ACC112 (cell line): Measurements from ENCODE around the gene IQCF2.

Experiments used
- H2AFZ ChIP-seq: fragments of 200-600 bp; sonication (generic); one replicate; pipeline ENCODE4 v1.6.0; 2017; ENCODE audit warnings: antibody characterized with exemption, low read length; ENCODE audit not compliant: unreplicated experiment
- H3K27ac ChIP-seq: fragments of 200-600 bp; sonication (generic); 2 replicates; pipeline ENCODE4 v1.5.1; 2014; ENCODE audit warnings: low read depth, mild to moderate bottlenecking, antibody characterized with exemption, low read length, moderate library complexity
- H3K27me3 ChIP-seq: fragments of 200-600 bp; sonication (generic); 2 replicates; pipeline ENCODE4 v1.6.1; 2014; ENCODE audit warnings: mild to moderate bottlenecking, antibody characterized with exemption, low read length, moderate library complexity, mixed read lengths; ENCODE audit not compliant: insufficient read depth
- H3K36me3 ChIP-seq: fragments of 200-600 bp; sonication (generic); 2 replicates; pipeline ENCODE4 v1.6.1; 2016; ENCODE audit warnings: mild to moderate bottlenecking, antibody characterized with exemption, low read length, moderate library complexity, mixed read lengths; ENCODE audit not compliant: insufficient read depth
- H3K4me1 ChIP-seq: fragments of 200-600 bp; sonication (generic); one replicate; pipeline ENCODE4 v1.6.1; 2016; ENCODE audit warnings: low read length, mixed read lengths; ENCODE audit not compliant: insufficient read depth, unreplicated experiment, control insufficient read depth
- H3K4me3 ChIP-seq: fragments of 200-600 bp; sonication (generic); 2 replicates; pipeline ENCODE4 v1.5.1; 2014; ENCODE audit warnings: mild to moderate bottlenecking, low read depth, low read length
- H3K79me2 ChIP-seq: fragments of 200-600 bp; sonication (generic); one replicate; pipeline ENCODE4 v1.6.0; 2016; ENCODE audit warnings: low read length; ENCODE audit not compliant: control insufficient read depth, unreplicated experiment, insufficient read depth

Gene IQCF2

DNA sequence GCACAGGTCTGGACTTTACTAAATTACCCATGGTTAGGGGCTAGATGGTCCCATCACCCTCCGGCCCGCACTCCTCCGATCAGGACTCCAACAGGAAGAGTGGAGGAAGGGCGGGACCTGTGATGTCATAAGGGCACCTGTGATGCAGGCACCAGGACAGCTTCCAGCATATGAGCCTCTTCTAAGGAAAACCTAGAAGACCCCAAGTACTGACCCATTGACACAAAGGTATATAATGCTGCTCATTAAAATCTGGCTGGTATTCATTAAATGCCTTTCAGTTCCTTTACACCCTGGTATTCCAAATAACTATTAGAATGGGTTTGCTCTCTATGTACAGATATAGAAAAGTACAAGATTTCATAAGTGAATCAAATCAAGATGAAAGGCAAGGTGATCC is 14.1 kb downstream of the IQCF2 start, which contains the start of gene IQCF5:
Gene IQCF5 (minus strand): TSS at position 101 of the 400 bp plus-strand sequence. CDS start 70 bp downstream, at position 31.
- H3K4me3 ChIP-seq = no peak within 1 kb of the TSS
- no peaks in the 10 kb centered on the region for H3K36me3 ChIP-seq
- no peak within 1 kb of the TSS for H3K27ac ChIP-seq
- H3K79me2 ChIP-seq = no peaks in the 10 kb centered on the region
- no peak within 1 kb of the TSS for H2AFZ ChIP-seq
- H3K27me3 ChIP-seq = peaks cover 69% of the 10 kb centered on the region
- no peaks in the 10 kb centered on the region for H3K4me1 ChIP-seq

DNA sequence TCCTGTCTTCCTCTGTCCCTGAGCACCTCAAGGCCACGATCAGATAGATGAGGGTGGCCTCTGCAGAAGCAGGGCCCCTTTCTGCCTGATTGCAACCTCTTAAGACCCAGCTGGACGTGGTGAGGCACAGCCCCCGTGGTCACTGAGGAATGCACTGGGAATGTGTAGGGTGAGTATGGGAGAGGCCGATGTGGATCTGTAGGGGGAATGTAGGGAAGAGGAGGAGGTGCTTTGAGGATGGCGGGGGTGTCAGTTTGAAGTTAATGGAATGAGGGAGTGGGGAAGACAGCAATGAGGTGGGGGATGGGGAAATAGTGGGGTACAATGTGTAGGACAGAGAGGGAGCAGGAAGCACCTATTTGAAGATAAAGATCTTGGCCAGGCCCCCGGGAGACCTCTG is 14.8 kb downstream of the IQCF2 start:
- Histone ChIP-seq H3K27ac (no peak overlapping the region), H3K36me3 (no peaks in the 10 kb centered on the region), H3K4me1 (no peaks in the 10 kb centered on the region), H3K4me3 (no peak overlapping the region), H3K27me3 (peaks cover 72% of the 10 kb centered on the region), H3K79me2 (no peaks in the 10 kb centered on the region), H2AFZ (no peak overlapping the region)

DNA sequence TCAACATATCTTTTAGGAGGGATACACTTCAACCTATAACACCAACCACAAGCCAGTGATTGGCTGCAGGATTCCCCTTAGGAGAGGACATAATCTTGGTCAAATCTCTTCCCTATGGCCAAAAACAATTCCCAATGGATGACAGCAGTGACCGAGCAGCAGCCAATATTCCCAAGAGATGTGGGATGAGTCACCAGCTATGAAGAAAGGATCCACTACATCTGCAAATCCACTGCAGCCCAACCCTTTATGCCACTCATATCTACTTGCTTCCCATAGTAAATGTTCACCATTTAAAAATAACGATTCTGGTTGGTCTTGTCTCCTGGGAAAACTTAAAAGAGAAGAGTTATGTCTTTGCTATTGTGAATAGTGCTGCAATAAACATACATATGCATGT is 18.5 kb downstream of the IQCF2 start:
- Histone ChIP-seq H3K79me2 (no peaks in the 10 kb centered on the region), H3K27ac (no peak overlapping the region), H3K4me3 (no peak overlapping the region), H3K4me1 (no peaks in the 10 kb centered on the region), H3K27me3 (peaks cover 79% of the 10 kb centered on the region), H3K36me3 (no peaks in the 10 kb centered on the region), H2AFZ (no peak overlapping the region)

DNA sequence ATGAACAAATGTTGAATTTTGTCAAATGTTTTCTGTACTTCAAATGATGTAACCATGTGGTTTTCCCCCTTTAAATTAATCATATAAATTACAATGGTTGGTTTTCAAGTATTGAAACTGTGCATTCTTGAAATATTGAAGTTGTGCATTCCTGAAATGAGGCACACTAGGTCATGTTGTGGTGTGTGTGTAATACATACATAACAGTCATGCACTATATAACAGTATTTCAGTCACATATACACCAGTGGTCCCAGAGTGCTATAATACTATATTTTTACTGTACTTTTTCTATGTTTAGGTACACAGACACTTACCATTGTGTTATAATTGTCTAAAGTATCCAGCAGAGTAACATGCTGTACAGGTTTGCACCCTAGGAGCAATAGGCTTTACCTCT is 25.0 kb downstream of the IQCF2 start:
- no peak overlapping the region for H2AFZ ChIP-seq
- H3K4me1 ChIP-seq = no peaks in the 10 kb centered on the region
- no peaks in the 10 kb centered on the region for H3K79me2 ChIP-seq
- H3K27ac ChIP-seq = no peak overlapping the region
- peaks cover 74% of the 10 kb centered on the region for H3K27me3 ChIP-seq
- no peak overlapping the region for H3K4me3 ChIP-seq
- no peaks in the 10 kb centered on the region for H3K36me3 ChIP-seq

DNA sequence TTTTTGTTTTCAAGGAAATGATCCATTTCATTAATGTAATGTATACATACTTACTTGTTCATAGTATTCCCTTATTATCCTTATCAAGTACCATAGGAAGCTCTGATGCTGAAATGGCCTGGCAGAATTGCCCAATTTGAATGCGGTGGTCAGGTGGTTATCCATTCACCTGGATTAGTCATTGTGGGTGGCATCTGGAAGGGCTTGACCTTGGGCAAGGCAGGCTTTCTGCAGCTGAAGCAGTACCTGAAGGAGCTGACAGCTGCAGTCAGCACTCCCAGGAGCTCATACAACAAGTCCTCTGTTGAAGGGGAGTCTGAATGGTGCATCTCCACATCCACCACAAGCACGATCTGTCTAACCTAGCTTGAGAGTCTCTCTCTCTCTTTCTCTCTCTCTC is 26.2 kb downstream of the IQCF2 start:
- H3K27ac ChIP-seq = no peak overlapping the region
- no peaks in the 10 kb centered on the region for H3K79me2 ChIP-seq
- no peak overlapping the region for H3K4me3 ChIP-seq
- peaks cover 71% of the 10 kb centered on the region for H3K27me3 ChIP-seq
- no peaks in the 10 kb centered on the region for H3K36me3 ChIP-seq
- H2AFZ ChIP-seq = no peak overlapping the region
- no peaks in the 10 kb centered on the region for H3K4me1 ChIP-seq

DNA sequence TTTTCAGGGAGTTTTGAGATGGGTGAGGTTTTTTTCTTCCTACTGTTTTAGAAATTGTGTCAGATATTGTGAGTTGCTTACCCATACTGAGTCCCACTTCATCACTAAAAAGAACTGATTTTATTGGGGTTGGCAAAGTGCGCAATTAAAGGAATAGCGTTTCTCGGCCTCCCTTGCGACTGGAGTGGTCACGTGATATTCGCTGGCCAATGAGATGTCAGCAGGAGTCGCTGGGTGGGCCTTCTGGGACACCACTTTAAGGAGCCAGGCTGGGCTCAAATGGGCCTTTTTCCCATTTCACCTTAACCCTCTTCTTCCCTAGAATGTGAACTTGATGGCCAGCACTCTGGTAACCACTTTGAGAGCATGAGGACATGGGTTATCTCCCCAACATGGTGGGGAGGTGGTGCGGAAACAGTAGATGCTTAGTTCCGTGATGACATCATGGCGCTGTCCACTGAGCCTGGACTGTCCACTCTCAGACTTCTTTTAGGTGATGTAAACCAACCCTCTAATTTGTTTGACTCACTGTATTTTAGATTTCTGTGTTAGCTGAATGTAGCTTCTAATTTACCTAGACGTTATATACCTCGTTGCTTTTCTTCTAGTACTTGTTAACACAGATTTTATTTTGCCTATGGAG is 27.2 kb downstream of the IQCF2 start:
- Histone ChIP-seq H3K27me3 (peaks cover 68% of the 10 kb centered on the region), H2AFZ (no peak overlapping the region), H3K36me3 (no peaks in the 10 kb centered on the region), H3K79me2 (no peaks in the 10 kb centered on the region), H3K4me1 (no peaks in the 10 kb centered on the region), H3K4me3 (no peak overlapping the region), H3K27ac (no peak overlapping the region)

DNA sequence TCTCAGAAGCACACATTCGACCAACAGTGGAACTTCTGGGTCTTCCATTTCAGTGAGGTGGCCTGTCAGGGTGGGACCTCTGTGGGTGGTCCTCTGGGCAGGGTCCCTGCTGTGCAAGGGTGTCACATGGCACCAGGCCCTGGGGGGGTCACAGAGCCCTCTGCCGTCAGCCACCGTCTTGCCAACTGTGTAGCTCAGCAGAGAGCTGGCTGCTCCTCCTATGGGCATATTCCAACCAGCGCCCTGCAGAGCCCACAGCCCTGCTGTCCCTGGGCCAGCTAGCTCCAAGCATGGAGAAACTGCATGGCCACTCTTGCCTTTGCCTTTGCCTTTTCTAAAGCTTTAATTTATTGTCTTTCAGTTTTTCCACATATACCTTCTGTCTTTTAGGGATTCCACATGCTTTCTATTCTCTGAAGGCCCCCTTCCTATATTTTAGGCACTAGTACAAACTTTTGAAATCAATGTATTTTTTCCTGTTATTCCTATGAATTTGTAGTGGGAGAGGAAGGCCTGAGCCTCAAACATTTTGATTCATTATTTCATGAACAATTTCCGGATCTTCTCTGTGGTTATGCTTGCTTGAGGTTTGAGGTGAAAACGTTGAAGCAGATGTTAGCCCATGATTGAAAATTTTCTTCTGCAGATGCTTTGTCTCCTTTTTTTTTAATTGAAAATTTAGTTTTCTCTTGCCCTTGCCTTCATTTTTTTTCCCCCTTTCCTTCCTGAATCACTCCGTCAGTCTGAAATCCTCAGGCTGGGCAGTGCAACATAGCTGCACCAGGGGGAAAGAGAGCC is 30.0 kb downstream of the IQCF2 start:
- H3K4me3 ChIP-seq = no peak overlapping the region
- H2AFZ ChIP-seq = no peak overlapping the region
- H3K27ac ChIP-seq = no peak overlapping the region
- no peaks in the 10 kb centered on the region for H3K36me3 ChIP-seq
- H3K79me2 ChIP-seq = no peaks in the 10 kb centered on the region
- H3K27me3 ChIP-seq = peaks cover 58% of the 10 kb centered on the region
- no peaks in the 10 kb centered on the region for H3K4me1 ChIP-seq

DNA sequence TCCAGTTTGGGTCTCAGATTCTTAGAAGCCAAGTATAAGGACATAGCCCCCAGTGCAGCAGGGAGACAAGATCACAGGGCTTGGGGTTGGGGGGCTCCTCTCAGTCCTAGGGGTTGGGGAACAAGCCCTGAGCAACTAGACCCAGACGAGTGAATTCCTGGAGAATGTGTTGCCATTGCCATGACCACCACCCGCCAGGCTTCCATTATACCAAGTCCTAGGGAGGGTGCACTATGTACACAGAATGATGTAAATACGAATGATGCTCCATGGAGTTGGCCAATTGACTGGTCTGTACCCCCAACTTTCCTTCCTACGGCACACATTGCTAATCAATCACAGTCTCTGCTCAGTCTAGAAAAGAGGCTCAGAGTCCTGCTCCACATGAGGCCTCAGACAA is 33.0 kb downstream of the IQCF2 start:
- H3K27ac ChIP-seq = no peak overlapping the region
- no peak overlapping the region for H2AFZ ChIP-seq
- no peaks in the 10 kb centered on the region for H3K4me1 ChIP-seq
- H3K79me2 ChIP-seq = no peaks in the 10 kb centered on the region
- no peak overlapping the region for H3K4me3 ChIP-seq
- H3K36me3 ChIP-seq = no peaks in the 10 kb centered on the region
- H3K27me3 ChIP-seq = peaks cover 69% of the 10 kb centered on the region

DNA sequence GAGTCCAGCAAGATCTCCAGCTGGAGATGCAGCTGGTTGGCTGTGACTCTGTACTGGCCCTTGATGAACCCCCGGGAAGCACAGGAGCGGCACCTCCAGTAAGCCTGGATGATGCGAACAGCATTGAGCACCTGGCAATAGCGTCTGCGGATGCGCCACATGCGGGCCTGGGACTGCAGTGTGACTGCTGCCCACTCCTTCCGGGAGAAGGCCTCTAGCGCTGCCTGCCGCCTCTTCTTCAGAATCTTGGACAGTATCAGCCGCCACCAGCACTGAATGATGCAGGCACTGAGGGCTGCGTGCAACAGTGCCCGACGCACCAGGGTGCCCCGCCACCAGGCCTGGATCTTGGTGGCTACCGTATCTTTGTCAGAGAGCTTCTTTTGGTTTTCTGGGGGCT is 33.5 kb downstream of the IQCF2 start:
- no peak overlapping the region for H3K4me3 ChIP-seq
- no peaks in the 10 kb centered on the region for H3K36me3 ChIP-seq
- no peak overlapping the region for H2AFZ ChIP-seq
- peaks cover 64% of the 10 kb centered on the region for H3K27me3 ChIP-seq
- no peaks in the 10 kb centered on the region for H3K79me2 ChIP-seq
- no peaks in the 10 kb centered on the region for H3K4me1 ChIP-seq
- no peak overlapping the region for H3K27ac ChIP-seq

DNA sequence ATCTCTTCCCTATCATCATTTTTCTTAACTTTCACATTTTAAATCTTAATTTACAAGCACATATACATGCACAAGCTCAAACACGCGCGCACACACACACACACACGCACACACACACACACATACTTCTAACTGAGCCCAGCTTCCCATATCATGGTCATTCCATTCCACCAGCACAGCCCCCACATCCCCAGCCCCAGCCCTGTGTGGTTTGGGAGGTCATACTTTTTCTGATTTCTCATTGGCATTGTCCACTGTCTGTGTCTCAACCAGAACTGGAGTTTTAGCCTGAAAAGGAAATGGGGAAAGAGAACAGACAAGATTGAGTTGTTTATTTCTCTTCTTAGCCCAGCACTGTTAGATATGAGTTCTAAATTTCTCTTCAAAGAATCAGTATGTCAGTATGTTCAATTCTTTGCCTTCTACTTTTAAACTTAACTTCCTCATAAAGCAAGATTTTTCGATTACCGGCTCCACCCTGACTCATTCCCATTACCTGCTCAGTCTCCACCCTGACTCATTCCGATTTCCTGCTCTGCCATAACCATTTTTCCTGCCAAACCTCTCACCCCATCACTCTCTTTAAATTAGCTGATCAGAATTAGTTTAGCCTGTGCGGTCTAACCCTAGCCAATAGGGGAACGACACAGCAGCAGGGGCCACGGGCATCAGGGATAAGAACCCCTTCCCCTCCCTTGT is 35.3 kb downstream of the IQCF2 start:
- no peak overlapping the region for H3K27ac ChIP-seq
- no peaks in the 10 kb centered on the region for H3K4me1 ChIP-seq
- peaks cover 63% of the 10 kb centered on the region for H3K27me3 ChIP-seq
- no peak overlapping the region for H3K4me3 ChIP-seq
- no peaks in the 10 kb centered on the region for H3K36me3 ChIP-seq
- H2AFZ ChIP-seq = no peak overlapping the region
- H3K79me2 ChIP-seq = no peaks in the 10 kb centered on the region
